Endothelial cell of umbilical vein (primary cell): ENCODE data around the gene OSGEP. TPM values are rescaled to one million over a fixed set of nuclear protein-coding genes. Genes with fewer than 3 reads are reported as not detected.

Source experiments
- BruUV-seq: library from RNA; stranded (reverse); fragments of 400-500 nt; replicated peaks from 2 replicates; lab custom pipeline; 2021; lab: Mats Ljungman, UMichigan
- CTCF ChIA-PET: fragments of 300-600, 350-600 bp; sonication (Branson Sonifier 250); formaldehyde crosslinking; loops from one replicate; lab custom pipeline; 2021; ENCODE audit warnings: antibody characterized with exemption, inconsistent platforms; lab: Charles Lee
- POLR2A ChIA-PET: fragments of 300-600, 350-600 bp; sonication (Branson Sonifier 250); formaldehyde crosslinking; loops from one replicate; lab custom pipeline; 2021; ENCODE audit warnings: antibody characterized with exemption, inconsistent platforms; lab: Charles Lee
- DNase-seq: peaks from one replicate; pipeline ENCODE4 v3.0.0-alpha.2; 2011; ENCODE audit warnings: low read depth, low spot score
- FAIRE-seq: peaks from 2 replicates; lab custom pipeline; 2011; peaks lifted over from hg19 to GRCh38; lab: Jason Lieb, UNC
- H2AFZ ChIP-seq: 2 replicates; pipeline ENCODE4 v1.6.0; 2012; ENCODE audit warnings: low read depth, low read length, control low read depth, inconsistent platforms
- H3K27ac ChIP-seq: 2 replicates; pipeline ENCODE4 v1.5.1; 2011; ENCODE audit warnings: low read depth, mild to moderate bottlenecking, control low read depth, low read length, moderate library complexity; ENCODE audit not compliant: insufficient read depth
- H3K27me3 ChIP-seq, 2 experiments: 2 replicates each; pipeline versions ENCODE4 v1.6.0 to v1.6.1; 2011; ENCODE audit warnings: low read length in 2 of 2, mixed read lengths in 1 of 2; ENCODE audit not compliant: control insufficient read depth in 2 of 2, insufficient read depth in 2 of 2
- H3K36me3 ChIP-seq, 2 experiments: 2 replicates in 1 of 2; 3 replicates in 1 of 2; pipeline ENCODE4 v1.5.1; 2011; ENCODE audit warnings: low read length in 2 of 2, mild to moderate bottlenecking in 1 of 2, moderate library complexity in 1 of 2; ENCODE audit not compliant: control insufficient read depth in 2 of 2, insufficient read depth in 2 of 2; ENCODE audit errors: extremely low read depth in 1 of 2
- H3K4me1 ChIP-seq: 3 replicates; pipeline ENCODE4 v1.5.1; 2011; ENCODE audit warnings: mild to moderate bottlenecking, low read length; ENCODE audit not compliant: control insufficient read depth, insufficient read depth; ENCODE audit errors: extremely low read depth
- H3K4me2 ChIP-seq: 2 replicates; pipeline ENCODE4 v1.6.1; 2011; ENCODE audit warnings: low read length, control low read depth, mixed read lengths; ENCODE audit not compliant: insufficient read depth
- H3K4me3 ChIP-seq, 3 experiments: fragments of 200-600 bp in 1 of 3; sonication (generic), shearing (Covaris generic) in 1 of 3; replicated peaks in 1 of 3; 2 replicates each; pipeline ENCODE4 v1.5.1; 2011 to 2016; ENCODE audit warnings: control low read depth in 3 of 3, low read length in 3 of 3, mild to moderate bottlenecking in 2 of 3, inconsistent platforms in 1 of 3, low read depth in 1 of 3, moderate library complexity in 1 of 3; ENCODE audit not compliant: insufficient read depth in 1 of 3
- H3K79me2 ChIP-seq: 2 replicates; pipeline ENCODE4 v1.6.0; 2012; ENCODE audit warnings: low read length, inconsistent platforms; ENCODE audit not compliant: control insufficient read depth, insufficient read depth
- H3K9ac ChIP-seq: replicated peaks from 2 replicates; pipeline ENCODE3; 2011; ENCODE audit warnings: low read length, control low read depth; ENCODE audit not compliant: insufficient read depth; ENCODE audit errors: extremely low read depth
- H3K9me1 ChIP-seq: replicated peaks from 3 replicates; pipeline ENCODE4 v1.6.0; 2011; ENCODE audit warnings: mild to moderate bottlenecking, low read length; ENCODE audit not compliant: control insufficient read depth, insufficient read depth; ENCODE audit errors: extremely low read depth
- H3K9me3 ChIP-seq: replicated peaks from 2 replicates; pipeline ENCODE4 v1.5.1; 2012; ENCODE audit warnings: low read length, inconsistent platforms; ENCODE audit not compliant: control insufficient read depth, insufficient read depth
- H4K20me1 ChIP-seq: replicated peaks from 2 replicates; pipeline ENCODE3; 2011; ENCODE audit warnings: mild to moderate bottlenecking, low read length; ENCODE audit not compliant: control insufficient read depth, insufficient read depth; ENCODE audit errors: extremely low read depth
- CTCF ChIP-seq, 2 donors: IDR thresholded peaks; 1 replicate in 1 of 2; 2 replicates in 1 of 2; pipeline ENCODE4 v1.5.1; 2011; ENCODE audit warnings: low read length in 2 of 2, mild to moderate bottlenecking in 2 of 2, moderate library complexity in 2 of 2, control low read depth in 1 of 2, inconsistent platforms in 1 of 2, low read depth in 1 of 2; ENCODE audit not compliant: insufficient read depth in 1 of 2; ENCODE audit errors: extremely low read depth in 1 of 2
- EZH2 ChIP-seq: IDR thresholded peaks from 2 replicates; pipeline ENCODE4 v1.6.1; 2012; ENCODE audit warnings: borderline replicate concordance, low read depth, mild to moderate bottlenecking, moderate library complexity, low read length, inconsistent platforms; ENCODE audit not compliant: severe bottlenecking
- FOS ChIP-seq: IDR thresholded peaks from 2 replicates; pipeline ENCODE4 v1.6.1; 2011; ENCODE audit warnings: mild to moderate bottlenecking, low read length, moderate library complexity, borderline replicate concordance; ENCODE audit not compliant: insufficient read depth
- GATA2 ChIP-seq: IDR thresholded peaks from 2 replicates; pipeline ENCODE4 v1.7.0; 2011; ENCODE audit warnings: low read depth, mild to moderate bottlenecking, moderate library complexity, mixed read lengths, low read length; ENCODE audit not compliant: insufficient read length, insufficient read depth
- JUN ChIP-seq: IDR thresholded peaks from 2 replicates; pipeline ENCODE4 v1.6.1; 2011; ENCODE audit warnings: borderline replicate concordance, low read depth; ENCODE audit not compliant: insufficient read length, insufficient read depth
- MAX ChIP-seq: IDR thresholded peaks from 2 replicates; pipeline ENCODE4 v1.6.1; 2011; ENCODE audit not compliant: insufficient read depth, insufficient read length
- MYC ChIP-seq: IDR thresholded peaks from one replicate; pipeline ENCODE4 v1.6.1; 2011; ENCODE audit warnings: mild to moderate bottlenecking, low read depth, low read length
- POLR2A ChIP-seq: IDR thresholded peaks from 2 replicates; pipeline ENCODE4 v1.6.1; 2012; ENCODE audit warnings: low read depth, mild to moderate bottlenecking, control low read depth, low read length
- POLR2AphosphoS5 ChIP-seq: IDR thresholded peaks from 2 replicates; pipeline ENCODE4 v1.6.1; 2012; ENCODE audit warnings: low read depth, mild to moderate bottlenecking, control low read depth, low read length, moderate library complexity; ENCODE audit not compliant: insufficient read depth
- dilution Hi-C: fragments of 300-500 bp; cut with MboI; formaldehyde crosslinking; loops from one replicate; pipeline ENCODE4 v1.15.0; 2019; ENCODE audit warnings: low sequenced_read_pairs; ENCODE audit not compliant: extremely low pct_ligation_motif_present
- intact Hi-C: fragments of 100-400 bp; cut with micrococcal nuclease; formaldehyde crosslinking; loops from one replicate; pipeline ENCODE4 v1.10.0; 2022
- polyA plus RNA-seq, 4 experiments: library from polyadenylated mRNA; depleted of rRNA in 3 of 4; stranded (reverse) in 3 of 4; unstranded in 1 of 4; fragments of >200 nt; gene quantifications; 2 replicates each; pipeline versions ENCODE4 v1.2.1 to v1.2.3, GENCODE V29; 2011 to 2012; ENCODE audit warnings: missing spikeins in 1 of 4
- total RNA-seq: library from RNA; stranded (reverse); gene quantifications from 2 replicates; pipeline ENCODE4 v1.2.3, GENCODE V29; 2021

Gene OSGEP
- total and polyA plus RNA-seq, 2 donors (not counting 3 experiments of a cell fraction or from before 2014, with no cell fraction given), result 41.8 to 100 TPM

- ChIA-PET POLR2A (no interaction called here), CTCF (interaction anchor here (0.6 to 2.6 kb wide), 3 partner anchors 14 to 36 kb away, joined by 3 to 7 read pairs (median 3); partner anchors contain the start of genes APEX1 and OSGEP)
- H2AFZ ChIP-seq, result no peak overlapping the region
- DNase-seq, result no peak
- H4K20me1 ChIP-seq, result no peaks in the 10 kb centered on the region
- H3K9me1 ChIP-seq, result no peaks in the 10 kb centered on the region
- H3K9ac ChIP-seq, result no peak overlapping the region
- intact Hi-C loops, result no loop called here
- H3K36me3 ChIP-seq, result no peaks in the 10 kb centered on the region
- H3K79me2 ChIP-seq, result no peaks in the 10 kb centered on the region
- BruUV-seq, result no TSS peak
- H3K27ac ChIP-seq, result no peak overlapping the region
- no peaks in the 10 kb centered on the region for H3K9me3 ChIP-seq
- peaks cover 18% of the 10 kb centered on the region for H3K4me1 ChIP-seq
- dilution Hi-C loops, result no loop called here
- H3K27me3 ChIP-seq, result peaks cover 0 to 5% of the 10 kb centered on the region in 2 experiments
- no peak overlapping the region for H3K4me3 ChIP-seq
- no peak overlapping the region for H3K4me2 ChIP-seq
- no peak for FAIRE-seq
- TF ChIP-seq CTCF (IDR thresholded peaks at IDR 0.05; ENCODE audit: extremely low read depth in 1 of 2, insufficient read depth in 1 of 2, low read depth in 1 of 2, low read length in 2 of 2) (no peak), EZH2 (no peak), JUN (no peak), POLR2AphosphoS5 (no peak), MAX (no peak), FOS (no peak), GATA2 (no peak), POLR2A (no peak), MYC (no peak)
Measured at GRCh38 chr14:20429801-20430669, 24.6 kb downstream of the OSGEP start.
